ENCODE measurements around the gene HCK.

The HCK gene

DNA sequence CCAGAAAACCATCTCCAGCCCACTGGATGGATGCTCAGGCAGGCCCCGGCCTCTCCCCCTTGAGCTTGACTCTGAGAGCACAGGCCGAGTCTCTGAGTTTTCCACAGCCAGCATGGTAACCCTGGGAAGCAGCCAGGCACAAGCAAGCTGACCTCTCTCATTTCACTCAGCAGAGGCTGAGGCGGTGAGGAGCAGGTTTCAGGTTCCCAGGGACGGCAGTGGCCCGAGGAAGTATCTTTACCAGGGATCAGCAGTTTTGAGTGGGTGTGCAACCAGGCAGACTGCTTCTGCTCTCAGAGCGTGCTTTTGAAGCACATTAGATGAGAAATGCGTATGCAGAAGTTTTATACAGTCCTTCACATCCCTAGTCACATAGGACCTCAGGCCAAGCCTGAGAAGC lies 12.6 kb downstream of the HCK start:
- no peak overlapping the region for H3K27ac ChIP-seq (ENCODE audit: low read length)
- no peaks in the 10 kb centered on the region for H3K9me3 ChIP-seq (ENCODE audit: insufficient read depth, low read length, severe bottlenecking)
- H4K20me1 ChIP-seq (ENCODE audit: insufficient read depth, low read length): no peaks in the 10 kb centered on the region
- H3K27me3 ChIP-seq (ENCODE audit: insufficient read depth, low read length, poor library complexity): peaks cover 11% of the 10 kb centered on the region
- H3K79me2 ChIP-seq (ENCODE audit: insufficient read depth, low read length): no peaks in the 10 kb centered on the region
- ATAC-seq (ENCODE audit: insufficient read depth, low read depth): no peak
- no peak overlapping the region for H3K4me2 ChIP-seq (ENCODE audit: insufficient read depth, low read length)
- H3K4me1 ChIP-seq (ENCODE audit: insufficient read depth, low read length): no peaks in the 10 kb centered on the region
- H3K4me3 ChIP-seq (ENCODE audit: low read depth in 1 of 2, low read length in 2 of 2): no peak overlapping the region
- no peak overlapping the region for H2AFZ ChIP-seq (ENCODE audit: low read depth, low read length)
- TF ChIP-seq, protein P1, sequence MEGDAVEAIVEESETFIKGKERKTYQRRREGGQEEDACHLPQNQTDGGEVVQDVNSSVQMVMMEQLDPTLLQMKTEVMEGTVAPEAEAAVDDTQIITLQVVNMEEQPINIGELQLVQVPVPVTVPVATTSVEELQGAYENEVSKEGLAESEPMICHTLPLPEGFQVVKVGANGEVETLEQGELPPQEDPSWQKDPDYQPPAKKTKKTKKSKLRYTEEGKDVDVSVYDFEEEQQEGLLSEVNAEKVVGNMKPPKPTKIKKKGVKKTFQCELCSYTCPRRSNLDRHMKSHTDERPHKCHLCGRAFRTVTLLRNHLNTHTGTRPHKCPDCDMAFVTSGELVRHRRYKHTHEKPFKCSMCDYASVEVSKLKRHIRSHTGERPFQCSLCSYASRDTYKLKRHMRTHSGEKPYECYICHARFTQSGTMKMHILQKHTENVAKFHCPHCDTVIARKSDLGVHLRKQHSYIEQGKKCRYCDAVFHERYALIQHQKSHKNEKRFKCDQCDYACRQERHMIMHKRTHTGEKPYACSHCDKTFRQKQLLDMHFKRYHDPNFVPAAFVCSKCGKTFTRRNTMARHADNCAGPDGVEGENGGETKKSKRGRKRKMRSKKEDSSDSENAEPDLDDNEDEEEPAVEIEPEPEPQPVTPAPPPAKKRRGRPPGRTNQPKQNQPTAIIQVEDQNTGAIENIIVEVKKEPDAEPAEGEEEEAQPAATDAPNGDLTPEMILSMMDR (IDR thresholded peaks at IDR 0.05; ENCODE audit: borderline replicate concordance, extremely low read depth, low read length, poor library complexity, severe bottlenecking): no peak
- TF ChIP-seq EZH2 (IDR thresholded peaks at IDR 0.05; ENCODE audit: borderline replicate concordance, low read depth, low read length, severe bottlenecking): no peak
- no peaks in the 10 kb centered on the region for H3K36me3 ChIP-seq (ENCODE audit: insufficient read depth, low read length)
- no peak overlapping the region for H3K9ac ChIP-seq (ENCODE audit: low read depth, low read length)
- DNase-seq: no peak

DNA sequence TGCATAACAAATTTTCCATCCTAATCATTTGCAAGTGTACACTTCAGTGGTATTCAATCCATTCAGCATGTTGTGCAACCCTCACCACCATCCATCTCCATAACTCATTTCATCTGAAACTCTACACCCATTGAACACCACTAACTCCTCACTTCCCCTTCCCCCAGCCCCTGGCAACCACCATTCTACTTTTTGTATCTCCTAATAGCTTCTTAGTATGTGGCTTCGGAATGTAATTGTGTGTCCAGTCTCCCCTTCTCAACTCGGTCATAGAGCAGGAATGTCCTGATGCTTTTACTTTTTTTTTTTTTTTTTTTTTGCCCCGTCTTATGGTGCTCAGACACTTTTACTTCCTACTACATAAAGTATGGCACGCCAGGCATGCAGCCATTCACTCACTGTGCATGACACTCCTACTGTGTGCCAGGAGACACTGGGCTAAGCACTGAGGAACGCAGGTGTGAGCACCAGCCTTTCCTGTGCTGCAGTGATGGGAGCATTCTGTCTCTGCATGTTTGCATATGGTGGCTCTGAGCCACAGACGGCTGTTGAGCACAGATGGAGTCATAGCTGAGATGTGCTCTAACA lies 15.3 kb downstream of the HCK start:
- H3K4me1 ChIP-seq (ENCODE audit: insufficient read depth, low read length): no peaks in the 10 kb centered on the region
- H3K27ac ChIP-seq (ENCODE audit: low read length): no peak overlapping the region
- no peaks in the 10 kb centered on the region for H3K36me3 ChIP-seq (ENCODE audit: insufficient read depth, low read length)
- no peak overlapping the region for H3K4me2 ChIP-seq (ENCODE audit: insufficient read depth, low read length)
- H3K9ac ChIP-seq (ENCODE audit: low read depth, low read length): no peak overlapping the region
- H3K79me2 ChIP-seq (ENCODE audit: insufficient read depth, low read length): no peaks in the 10 kb centered on the region
- TF ChIP-seq, protein P1 (IDR thresholded peaks at IDR 0.05; ENCODE audit: borderline replicate concordance, extremely low read depth, low read length, poor library complexity, severe bottlenecking): no peak
- TF ChIP-seq EZH2 (IDR thresholded peaks at IDR 0.05; ENCODE audit: borderline replicate concordance, low read depth, low read length, severe bottlenecking): no peak
- ATAC-seq (ENCODE audit: insufficient read depth, low read depth) (no peak), DNase-seq (no peak)
- peaks cover 17% of the 10 kb centered on the region for H3K27me3 ChIP-seq (ENCODE audit: insufficient read depth, low read length, poor library complexity)
- no peak overlapping the region for H2AFZ ChIP-seq (ENCODE audit: low read depth, low read length)
- H3K9me3 ChIP-seq (ENCODE audit: insufficient read depth, low read length, severe bottlenecking): no peaks in the 10 kb centered on the region
- no peak overlapping the region for H3K4me3 ChIP-seq (ENCODE audit: low read depth in 1 of 2, low read length in 2 of 2)
- no peaks in the 10 kb centered on the region for H4K20me1 ChIP-seq (ENCODE audit: insufficient read depth, low read length)

GRCh38 chr20:32068174-32068573 lies 16.1 kb downstream of the HCK start:
- no peak overlapping the region for H2AFZ ChIP-seq (ENCODE audit: low read depth, low read length)
- no peak overlapping the region for H3K4me2 ChIP-seq (ENCODE audit: insufficient read depth, low read length)
- TF ChIP-seq, protein P1 (IDR thresholded peaks at IDR 0.05; ENCODE audit: borderline replicate concordance, extremely low read depth, low read length, poor library complexity, severe bottlenecking): no peak
- no peak for TF ChIP-seq EZH2 (IDR thresholded peaks at IDR 0.05; ENCODE audit: borderline replicate concordance, low read depth, low read length, severe bottlenecking)
- H3K79me2 ChIP-seq (ENCODE audit: insufficient read depth, low read length): no peaks in the 10 kb centered on the region
- no peaks in the 10 kb centered on the region for H3K4me1 ChIP-seq (ENCODE audit: insufficient read depth, low read length)
- H3K9ac ChIP-seq (ENCODE audit: low read depth, low read length): no peak overlapping the region
- H3K36me3 ChIP-seq (ENCODE audit: insufficient read depth, low read length): no peaks in the 10 kb centered on the region
- DNase-seq (no peak), ATAC-seq (ENCODE audit: insufficient read depth, low read depth) (no peak)
- H3K9me3 ChIP-seq (ENCODE audit: insufficient read depth, low read length, severe bottlenecking): no peaks in the 10 kb centered on the region
- H3K4me3 ChIP-seq (ENCODE audit: low read depth in 1 of 2, low read length in 2 of 2): no peak overlapping the region
- H3K27me3 ChIP-seq (ENCODE audit: insufficient read depth, low read length, poor library complexity): peaks cover 12% of the 10 kb centered on the region
- no peak overlapping the region for H3K27ac ChIP-seq (ENCODE audit: low read length)
- no peaks in the 10 kb centered on the region for H4K20me1 ChIP-seq (ENCODE audit: insufficient read depth, low read length)
